Upper lobe of left lung (tissue), 4 donors: Measurements from ENCODE around the gene CNTNAP5.

Source experiments
- POLR2A ChIP-seq, 4 donors: fragments of 450-650 bp; IDR thresholded peaks; one replicate each; pipeline ENCODE4 v1.5.1; 2016 to 2017; ENCODE audit warnings: antibody characterized with exemption in 4 of 4, mild to moderate bottlenecking in 2 of 4
- TF ChIP-seq, protein P1 (sequence below), 6 experiments: fragments of 450-650 bp in 4 of 6; fragments of 200-600 bp in 2 of 6; sonication (generic) in 2 of 6; IDR thresholded peaks; one replicate each; pipeline ENCODE4 v1.5.1; 2016 to 2019; ENCODE audit warnings: antibody characterized with exemption in 6 of 6

DNA sequence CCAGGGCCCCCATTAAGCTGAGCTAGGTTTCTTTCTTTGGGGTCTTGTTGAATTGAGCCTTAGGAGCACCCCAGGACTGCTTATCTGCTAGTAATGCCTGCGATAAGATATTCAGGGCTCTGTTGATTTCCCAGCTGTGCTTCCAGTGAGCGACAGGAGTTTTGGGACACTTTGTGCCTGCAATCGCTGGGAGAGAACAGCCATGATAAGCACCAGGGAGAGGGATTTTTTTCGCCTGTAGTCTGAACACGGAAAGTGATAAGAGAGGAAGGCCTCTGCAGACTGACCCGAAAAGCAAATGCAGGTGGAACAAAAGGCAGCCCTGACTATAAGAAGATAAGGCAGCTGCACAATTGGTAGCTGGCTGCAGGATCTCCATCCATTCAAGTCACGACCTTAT, 244.3 kb downstream of the CNTNAP5 start:
- TF ChIP-seq, protein P1, sequence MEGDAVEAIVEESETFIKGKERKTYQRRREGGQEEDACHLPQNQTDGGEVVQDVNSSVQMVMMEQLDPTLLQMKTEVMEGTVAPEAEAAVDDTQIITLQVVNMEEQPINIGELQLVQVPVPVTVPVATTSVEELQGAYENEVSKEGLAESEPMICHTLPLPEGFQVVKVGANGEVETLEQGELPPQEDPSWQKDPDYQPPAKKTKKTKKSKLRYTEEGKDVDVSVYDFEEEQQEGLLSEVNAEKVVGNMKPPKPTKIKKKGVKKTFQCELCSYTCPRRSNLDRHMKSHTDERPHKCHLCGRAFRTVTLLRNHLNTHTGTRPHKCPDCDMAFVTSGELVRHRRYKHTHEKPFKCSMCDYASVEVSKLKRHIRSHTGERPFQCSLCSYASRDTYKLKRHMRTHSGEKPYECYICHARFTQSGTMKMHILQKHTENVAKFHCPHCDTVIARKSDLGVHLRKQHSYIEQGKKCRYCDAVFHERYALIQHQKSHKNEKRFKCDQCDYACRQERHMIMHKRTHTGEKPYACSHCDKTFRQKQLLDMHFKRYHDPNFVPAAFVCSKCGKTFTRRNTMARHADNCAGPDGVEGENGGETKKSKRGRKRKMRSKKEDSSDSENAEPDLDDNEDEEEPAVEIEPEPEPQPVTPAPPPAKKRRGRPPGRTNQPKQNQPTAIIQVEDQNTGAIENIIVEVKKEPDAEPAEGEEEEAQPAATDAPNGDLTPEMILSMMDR (IDR thresholded peaks at IDR 0.05): no peak
- TF ChIP-seq POLR2A (IDR thresholded peaks at IDR 0.05): no peak
